H1 (cell line): ENCODE data around the gene PCBP4. TPM values are rescaled to one million over a fixed set of nuclear protein-coding genes. Genes with fewer than 3 reads are reported as not detected.

Experiments
- CTCF ChIA-PET: fragments of 300-600 bp; sonication (Branson Sonifier 250); formaldehyde crosslinking; loops from one replicate; lab custom pipeline; 2021; ENCODE audit not compliant: partially characterized antibody; lab: Charles Lee
- POLR2A ChIA-PET: fragments of 300-600 bp; sonication (Branson Sonifier 250); formaldehyde crosslinking; loops from one replicate; lab custom pipeline; 2021; ENCODE audit warnings: inconsistent platforms; ENCODE audit not compliant: partially characterized antibody; lab: Charles Lee
- DNase-seq, 2 experiments: peaks; one replicate each; pipeline versions ENCODE4 v3.0.0 to v3.0.0-alpha.2; 2010 to 2022; ENCODE audit warnings: low spot score in 2 of 2, low read depth in 1 of 2, mixed read lengths in 1 of 2
- FAIRE-seq: peaks from 2 replicates; lab custom pipeline; 2011; peaks lifted over from hg19 to GRCh38; lab: Jason Lieb, UNC
- H2AFZ ChIP-seq: 2 replicates; pipeline ENCODE4 v1.8.1; 2012; ENCODE audit warnings: low read length, inconsistent platforms
- H2AK5ac ChIP-seq: 2 replicates; pipeline ENCODE4 v1.6.1; 2013; ENCODE audit warnings: low read depth, low read length
- H2BK120ac ChIP-seq: replicated peaks from 2 replicates; pipeline ENCODE3; 2013; ENCODE audit warnings: low read depth, low read length, inconsistent platforms
- H2BK12ac ChIP-seq: 2 replicates; pipeline ENCODE4 v1.6.1; 2013; ENCODE audit warnings: low read depth, low read length
- H2BK15ac ChIP-seq: 2 replicates; pipeline ENCODE4 v1.6.1; 2013; ENCODE audit warnings: low read length
- H2BK20ac ChIP-seq: 2 replicates; pipeline ENCODE4 v1.6.1; 2013; ENCODE audit warnings: low read length
- H2BK5ac ChIP-seq: 2 replicates; pipeline ENCODE4 v1.6.1; 2013; ENCODE audit warnings: low read depth, low read length
- H3K14ac ChIP-seq: 2 replicates; pipeline ENCODE4 v1.6.1; 2013; ENCODE audit warnings: inconsistent platforms; ENCODE audit not compliant: insufficient read length
- H3K18ac ChIP-seq: 2 replicates; pipeline ENCODE4 v1.6.1; 2013; ENCODE audit warnings: low read length; ENCODE audit errors: extremely low read depth
- H3K23ac ChIP-seq: 2 replicates; pipeline ENCODE4 v1.6.1; 2013; ENCODE audit warnings: inconsistent platforms; ENCODE audit not compliant: insufficient read length
- H3K23me2 ChIP-seq: 2 replicates; pipeline ENCODE4 v1.6.1; 2013; ENCODE audit warnings: low read depth, low read length
- H3K27ac ChIP-seq: 2 replicates; pipeline ENCODE4 v1.6.1; 2011; ENCODE audit warnings: low read depth, low read length, inconsistent platforms
- H3K27me3 ChIP-seq, 4 experiments: replicated peaks in 1 of 4; 1 replicate in 1 of 4; 2 replicates in 3 of 4; pipeline versions ENCODE4 v1.6.1 to v1.8.1; 2011 to 2013; ENCODE audit warnings: low read length in 3 of 4, mild to moderate bottlenecking in 3 of 4, inconsistent platforms in 2 of 4, mixed read lengths in 2 of 4, moderate library complexity in 1 of 4; ENCODE audit not compliant: control insufficient read depth in 3 of 4, insufficient read depth in 3 of 4; ENCODE audit errors: extremely low read depth in 1 of 4
- H3K36me3 ChIP-seq, 4 experiments: 2 replicates each; pipeline versions ENCODE4 v1.6.1 to v1.8.1; 2011 to 2013; ENCODE audit warnings: mild to moderate bottlenecking in 4 of 4, low read length in 3 of 4, moderate library complexity in 2 of 4, control low read depth in 1 of 4, inconsistent platforms in 1 of 4; ENCODE audit not compliant: insufficient read depth in 4 of 4, control insufficient read depth in 2 of 4
- H3K4ac ChIP-seq: replicated peaks from 2 replicates; pipeline ENCODE3; 2013; ENCODE audit warnings: low read length, low read depth, mixed read lengths, inconsistent platforms; ENCODE audit not compliant: insufficient read length
- H3K4me1 ChIP-seq, 4 experiments: replicated peaks in 1 of 4; 1 replicate in 1 of 4; 2 replicates in 3 of 4; pipeline versions ENCODE4 v1.6.1 to v1.8.1; 2011 to 2013; ENCODE audit warnings: low read length in 3 of 4, inconsistent platforms in 2 of 4, mixed read lengths in 1 of 4; ENCODE audit not compliant: insufficient read depth in 4 of 4, control insufficient read depth in 3 of 4
- H3K4me2 ChIP-seq, 2 experiments: 2 replicates each; pipeline versions ENCODE4 v1.6.1 to v1.8.1; 2011 to 2013; ENCODE audit warnings: low read depth in 2 of 2, low read length in 2 of 2, control low read depth in 1 of 2, inconsistent platforms in 1 of 2, mild to moderate bottlenecking in 1 of 2; ENCODE audit not compliant: insufficient read depth in 1 of 2
- H3K4me3 ChIP-seq, 4 experiments: fragments of 200-600, 300-600 bp in 1 of 4; sonication (generic), shearing (Covaris generic), sonication (Bioruptor Twin) in 1 of 4; 2 replicates each; pipeline versions ENCODE4 v1.5.1 to v1.8.1; 2011 to 2016; ENCODE audit warnings: low read length in 4 of 4, low read depth in 3 of 4, control low read depth in 2 of 4, inconsistent platforms in 2 of 4, mild to moderate bottlenecking in 2 of 4, mixed read lengths in 1 of 4, moderate library complexity in 1 of 4; ENCODE audit not compliant: insufficient read depth in 2 of 4; ENCODE audit errors: extremely low read depth in 1 of 4
- H3K56ac ChIP-seq: replicated peaks from 2 replicates; pipeline ENCODE3; 2013; ENCODE audit warnings: low read depth, mild to moderate bottlenecking, mixed read lengths, low read length, inconsistent platforms; ENCODE audit not compliant: insufficient read length
- H3K79me1 ChIP-seq: 2 replicates; pipeline ENCODE4 v1.6.1; 2013; ENCODE audit warnings: low read depth, low read length, control low read depth
- H3K79me2 ChIP-seq, 2 experiments: 2 replicates each; pipeline versions ENCODE4 v1.6.1 to v1.8.1; 2012 to 2013; ENCODE audit warnings: low read length in 2 of 2, mild to moderate bottlenecking in 2 of 2, inconsistent platforms in 1 of 2; ENCODE audit not compliant: insufficient read depth in 2 of 2, control insufficient read depth in 1 of 2
- H3K9ac ChIP-seq, 4 experiments: replicated peaks in 1 of 4; 1 replicate in 1 of 4; 2 replicates in 3 of 4; pipeline versions ENCODE4 v1.6.1 to v1.8.1; 2011 to 2013; ENCODE audit warnings: low read depth in 3 of 4, low read length in 3 of 4, control low read depth in 2 of 4, mild to moderate bottlenecking in 2 of 4, moderate library complexity in 2 of 4, inconsistent platforms in 1 of 4; ENCODE audit errors: extremely low read depth in 1 of 4
- H3K9me3 ChIP-seq, 2 experiments: 2 replicates each; pipeline versions ENCODE4 v1.6.1 to v1.8.1; 2012 to 2013; ENCODE audit warnings: mild to moderate bottlenecking in 2 of 2, moderate library complexity in 2 of 2, control low read depth in 1 of 2, inconsistent platforms in 1 of 2, low read depth in 1 of 2, low read length in 1 of 2, mixed read lengths in 1 of 2; ENCODE audit not compliant: insufficient read depth in 2 of 2
- H4K20me1 ChIP-seq, 2 experiments: replicated peaks in 1 of 2; 2 replicates each; pipeline versions ENCODE3 to v1.8.1; 2011 to 2013; ENCODE audit warnings: inconsistent platforms in 2 of 2, low read length in 2 of 2, mild to moderate bottlenecking in 1 of 2; ENCODE audit not compliant: insufficient read depth in 2 of 2, control insufficient read depth in 1 of 2
- H4K5ac ChIP-seq: 2 replicates; pipeline ENCODE4 v1.6.1; 2013; ENCODE audit warnings: low read length, low read depth, mixed read lengths, inconsistent platforms; ENCODE audit not compliant: insufficient read length
- H4K8ac ChIP-seq: 2 replicates; pipeline ENCODE4 v1.8.0; 2013; ENCODE audit warnings: mild to moderate bottlenecking, moderate library complexity, low read length, inconsistent platforms; ENCODE audit not compliant: insufficient read depth; ENCODE audit errors: extremely low read depth
- H4K91ac ChIP-seq: replicated peaks from 2 replicates; pipeline ENCODE3; 2013; ENCODE audit warnings: low read length, mixed read lengths, inconsistent platforms; ENCODE audit not compliant: insufficient read length
- CTBP2 ChIP-seq: IDR thresholded peaks from 2 replicates; pipeline ENCODE4 v1.7.0; 2011; ENCODE audit warnings: borderline replicate concordance, mild to moderate bottlenecking, moderate library complexity, mixed read lengths, low read length; ENCODE audit not compliant: insufficient read depth, insufficient read length
- JUND ChIP-seq: IDR thresholded peaks from 2 replicates; pipeline ENCODE4 v1.6.1; 2011; ENCODE audit warnings: mild to moderate bottlenecking, improper control_type of control experiment, low read length
- KDM4A ChIP-seq: IDR thresholded peaks from one replicate; pipeline ENCODE4 v1.7.1; 2012; ENCODE audit warnings: low read depth, mild to moderate bottlenecking, moderate library complexity, low read length, inconsistent platforms; ENCODE audit not compliant: severe bottlenecking
- NRF1 ChIP-seq: IDR thresholded peaks from 2 replicates; pipeline ENCODE4 v1.6.1; 2011; ENCODE audit warnings: mild to moderate bottlenecking, low read depth, low read length, improper control_type of control experiment
- POLR2A ChIP-seq, 2 experiments: IDR thresholded peaks; 1 replicate in 1 of 2; 2 replicates in 1 of 2; pipeline ENCODE4 v1.6.1; 2011; ENCODE audit warnings: low read depth in 2 of 2, low read length in 2 of 2, mild to moderate bottlenecking in 2 of 2; ENCODE audit errors: control extremely low read depth in 1 of 2
- POLR2AphosphoS5 ChIP-seq: IDR thresholded peaks from 2 replicates; pipeline ENCODE4 v1.6.1; 2011; ENCODE audit warnings: low read depth, low read length
- RAD21 ChIP-seq, 2 experiments: IDR thresholded peaks in 1 of 2; conservative IDR thresholded peaks in 1 of 2; 2 replicates each; pipeline ENCODE4 v1.6.1; 2011; ENCODE audit warnings: low read depth in 2 of 2, low read length in 2 of 2, improper control_type of control experiment in 1 of 2, inconsistent platforms in 1 of 2, mild to moderate bottlenecking in 1 of 2, moderate library complexity in 1 of 2
- whole genome bisulfite sequencing, 2 experiments: shearing (Covaris generic) in 1 of 2; methylation state at CpG; one replicate each; pipeline versions ENCODE4 v1.1.6 to v1.1.7; 2013 to 2015; ENCODE audit warnings: low lambda C conversion rate in 2 of 2, mixed read lengths in 2 of 2, inconsistent platforms in 1 of 2, low coverage in 1 of 2, missing lambda C conversion rate in 1 of 2; ENCODE audit not compliant: insufficient replicate concordance in 2 of 2, insufficient coverage in 1 of 2, insufficient read length in 1 of 2; ENCODE audit errors: extremely low coverage in 1 of 2, missing lambda C conversion rate in 1 of 2; 5-methylcytosine and 5-hydroxymethylcytosine counted together
- polyA plus RNA-seq, 7 experiments: library from polyadenylated mRNA; depleted of rRNA in 3 of 7; stranded (reverse) in 5 of 7; unstranded in 2 of 7; fragments of >200 nt in 5 of 7; fragments of 200-250 nt in 2 of 7; gene quantifications; 1 replicate in 5 of 7; 2 replicates in 1 of 7; 4 replicates in 1 of 7; pipeline versions ENCODE4 v1.2.1 to v1.2.3, GENCODE V29; 2011 to 2013; ENCODE audit warnings: missing spikeins in 2 of 7, mixed read lengths in 2 of 7
- total RNA-seq: library from RNA; stranded (reverse); fragmentation: NEBNext Ultra II Directional; extraction: Animal tissue kit (Norgen Biotek cat#: 25700); gene quantifications from 2 replicates; pipeline ENCODE4 v1.2.1, GENCODE V29; 2021
- TF ChIP-seq, protein P1 (sequence below): IDR thresholded peaks from 2 replicates; pipeline ENCODE4 v1.6.1; 2011; ENCODE audit warnings: low read length, improper control_type of control experiment

The PCBP4 gene
- total and polyA plus RNA-seq, 2 of the 8 experiments (the other 6 are each of a cell fraction or from before 2014, with no cell fraction given), result 16.4 to 34.1 TPM

DNA sequence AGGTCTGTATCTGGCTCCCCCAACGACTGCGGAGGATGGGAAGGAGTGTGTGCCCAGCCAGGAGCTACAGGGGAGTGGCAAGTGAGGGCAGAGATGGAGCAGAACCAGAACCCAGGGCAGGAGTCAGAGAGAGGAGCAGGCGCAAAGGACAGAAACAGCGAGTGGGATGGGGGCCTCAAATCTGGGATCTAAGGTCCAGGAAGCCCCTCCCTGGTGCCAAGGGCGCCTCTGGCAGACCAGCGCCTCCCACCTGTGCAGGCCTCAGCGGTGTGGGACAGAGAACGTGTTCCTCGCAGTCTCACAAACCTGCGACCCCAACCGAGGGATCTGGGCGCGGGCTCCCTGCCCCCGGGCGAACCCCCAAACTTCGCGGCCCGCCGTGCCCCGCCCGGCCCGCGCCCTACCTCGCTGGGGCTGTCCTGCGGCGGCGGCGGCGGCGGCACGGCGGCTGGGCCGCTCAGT, 301 bp downstream of the PCBP4 start:
- no peaks in the 10 kb centered on the region for H3K79me1 ChIP-seq
- no peak overlapping the region for H3K27ac ChIP-seq
- peak overlapping the region; percentile 77 to 85 for H3K4me2 ChIP-seq
- H3K9me3 ChIP-seq, result no peaks in the 10 kb centered on the region
- H3K79me2 ChIP-seq, result no peaks in the 10 kb centered on the region
- no peak overlapping the region for H2AFZ ChIP-seq
- H3K9ac ChIP-seq, result peak overlapping the region in 1 of 4 experiments; percentile 25; a peak in 2 of 7 replicates
- no peak overlapping the region for H3K14ac ChIP-seq
- peak overlapping the region; percentile 80; the same call in 1 of the 2 replicates for H2BK12ac ChIP-seq
- POLR2A ChIA-PET, result interaction anchor here (0.7 to 29.3 kb wide), 9 partner anchors 8 to 187 kb away, joined by 3 to 923 read pairs (median 8); partner anchors contain the start of genes ABHD14A, ABHD14B, ACY1 and GPR62
- peaks cover 9% of the 10 kb centered on the region; the same call in 1 of the 2 replicates for H3K23me2 ChIP-seq
- H2BK15ac ChIP-seq, result no peak overlapping the region; the same call in 1 of the 2 replicates
- H3K4ac ChIP-seq, result no peak overlapping the region
- H4K5ac ChIP-seq, result no peak overlapping the region
- no peak overlapping the region for H3K56ac ChIP-seq
- H3K36me3 ChIP-seq, result no peaks in the 10 kb centered on the region
- H2BK120ac ChIP-seq, result no peak overlapping the region
- H4K91ac ChIP-seq, result no peak overlapping the region
- FAIRE-seq (no peak), DNase-seq (peak in 1 of 2 experiments; percentile 71)
- H3K18ac ChIP-seq, result no peak overlapping the region; the same call in 1 of the 2 replicates
- no peak overlapping the region for H4K8ac ChIP-seq
- H4K20me1 ChIP-seq, result peaks cover 0 to 6% of the 10 kb centered on the region in 2 experiments
- peaks cover 12 to 42% (median 33%) of the 10 kb centered on the region in 4 experiments for H3K4me1 ChIP-seq
- H3K23ac ChIP-seq, result no peak overlapping the region
- H2BK5ac ChIP-seq, result peak overlapping the region; percentile 44; the same call in 1 of the 2 replicates
- peaks cover 0 to 13% (median 2%) of the 10 kb centered on the region in 4 experiments; a peak in 5 of 7 replicates for H3K27me3 ChIP-seq
- WGBS, 2 experiments, result 16% methylated on average over 11 of the region's 33 CpGs; no CpG with 5 or more reads in 1 of the 2 experiments
- CTCF ChIA-PET, result interaction anchor here (1.7 to 10.5 kb wide), 3 partner anchors 10 to 86 kb away, joined by 4 to 66 read pairs (median 12); partner anchors contain the start of gene ACY1
- H3K4me3 ChIP-seq, result peak overlapping the region; percentile 30 to 64 (median 42); a peak in 6 of 8 replicates
- no peak overlapping the region for H2BK20ac ChIP-seq
- no peak overlapping the region for H2AK5ac ChIP-seq
- TF ChIP-seq, protein P1, sequence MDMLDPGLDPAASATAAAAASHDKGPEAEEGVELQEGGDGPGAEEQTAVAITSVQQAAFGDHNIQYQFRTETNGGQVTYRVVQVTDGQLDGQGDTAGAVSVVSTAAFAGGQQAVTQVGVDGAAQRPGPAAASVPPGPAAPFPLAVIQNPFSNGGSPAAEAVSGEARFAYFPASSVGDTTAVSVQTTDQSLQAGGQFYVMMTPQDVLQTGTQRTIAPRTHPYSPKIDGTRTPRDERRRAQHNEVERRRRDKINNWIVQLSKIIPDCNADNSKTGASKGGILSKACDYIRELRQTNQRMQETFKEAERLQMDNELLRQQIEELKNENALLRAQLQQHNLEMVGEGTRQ, result no peak
- peak in 1 of 2 experiments; percentile 31; a peak in 1 of 3 replicates for TF ChIP-seq POLR2A (IDR thresholded peaks at IDR 0.05; ENCODE audit: control extremely low read depth in 1 of 2, low read depth in 2 of 2, low read length in 2 of 2)
- TF ChIP-seq JUND, result no peak
- TF ChIP-seq KDM4A, result peak; percentile 14
- 0 out of 2 replicates have a peak, but pooled peaks have one; percentile 18 for TF ChIP-seq POLR2AphosphoS5
- TF ChIP-seq NRF1, result no peak
- TF ChIP-seq CTBP2, result no peak
- no peak for TF ChIP-seq RAD21 (IDR thresholded peaks at IDR 0.05 in 1 of 2, conservative IDR thresholded peaks at IDR 0.05 in 1 of 2; ENCODE audit: low read depth in 2 of 2, low read length in 2 of 2)
